Measurements from ENCODE around the gene UBE2A.

UBE2A gene

DNA sequence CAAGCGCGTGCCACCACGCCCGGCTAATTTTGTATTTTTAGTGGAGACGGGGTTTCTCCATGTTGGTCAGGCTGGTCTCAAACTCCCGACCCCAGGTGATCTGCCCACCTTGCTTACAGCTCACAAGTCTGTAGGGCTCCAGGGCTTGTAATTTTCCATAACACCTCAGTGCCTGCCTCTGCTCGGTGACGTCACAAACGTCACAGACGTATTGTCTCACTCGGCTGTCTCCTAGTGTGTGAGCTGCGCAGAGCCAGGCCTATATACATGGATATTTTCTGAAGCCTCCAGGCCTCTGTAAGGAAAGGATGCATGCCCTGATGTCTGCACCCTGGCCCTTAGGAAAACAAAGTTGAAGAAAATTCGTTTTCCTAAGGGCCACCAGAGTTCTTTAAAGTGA lies 40.4 kb downstream of the UBE2A start:
- DNase-seq = no peak

DNA sequence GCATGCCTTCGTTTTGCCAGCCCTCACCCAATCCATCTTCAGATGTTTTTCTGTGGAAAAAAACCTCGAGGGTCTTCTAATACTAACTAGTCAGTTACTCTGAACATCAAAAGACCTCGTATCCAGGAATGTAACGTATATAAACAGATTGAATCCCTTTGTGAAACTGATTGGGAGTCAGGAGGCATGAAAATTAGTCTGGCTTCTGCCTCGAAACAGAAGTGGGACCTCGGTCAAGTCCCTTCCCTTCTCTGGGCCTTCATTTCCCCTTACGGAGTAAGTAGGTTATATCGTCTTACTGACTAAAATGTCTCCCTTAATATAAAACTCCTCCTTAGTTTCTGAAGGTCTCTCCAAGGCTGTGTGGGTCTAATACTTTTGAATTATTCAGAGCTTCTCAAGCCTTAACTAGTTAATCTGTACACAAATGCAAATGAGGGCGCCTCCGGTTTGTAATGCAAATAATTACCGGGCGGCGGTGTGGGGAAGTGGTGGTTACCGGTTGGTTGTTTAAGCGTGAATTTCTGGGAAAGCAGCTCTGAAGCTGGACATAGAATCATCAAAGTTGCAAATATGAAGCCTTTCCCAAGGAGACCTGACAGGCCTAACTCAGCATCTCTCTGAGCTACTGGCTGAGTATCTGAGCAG lies 43.3 kb downstream of the UBE2A start:
- DNase-seq = no peak

DNA sequence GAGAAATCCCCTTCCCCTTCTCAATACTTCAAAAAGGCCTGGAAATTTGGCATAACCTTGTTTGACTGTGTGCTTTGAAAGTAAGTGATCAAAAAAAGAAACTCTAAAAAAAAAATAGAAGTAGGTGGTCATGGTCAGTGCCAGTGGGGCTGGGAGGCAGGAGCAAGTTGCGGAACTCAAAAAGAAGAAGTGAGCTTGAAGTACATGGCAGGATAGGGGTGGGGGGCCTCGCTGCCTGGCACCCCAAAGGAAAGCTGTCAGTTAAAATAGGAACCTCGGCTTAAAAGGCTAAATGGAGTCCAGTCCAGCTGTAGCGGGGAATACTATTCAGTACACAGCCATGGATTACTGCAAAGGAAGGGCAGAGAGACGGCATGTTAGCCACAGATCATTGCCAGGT lies 44.1 kb downstream of the UBE2A start:
- DNase-seq = no peak

DNA sequence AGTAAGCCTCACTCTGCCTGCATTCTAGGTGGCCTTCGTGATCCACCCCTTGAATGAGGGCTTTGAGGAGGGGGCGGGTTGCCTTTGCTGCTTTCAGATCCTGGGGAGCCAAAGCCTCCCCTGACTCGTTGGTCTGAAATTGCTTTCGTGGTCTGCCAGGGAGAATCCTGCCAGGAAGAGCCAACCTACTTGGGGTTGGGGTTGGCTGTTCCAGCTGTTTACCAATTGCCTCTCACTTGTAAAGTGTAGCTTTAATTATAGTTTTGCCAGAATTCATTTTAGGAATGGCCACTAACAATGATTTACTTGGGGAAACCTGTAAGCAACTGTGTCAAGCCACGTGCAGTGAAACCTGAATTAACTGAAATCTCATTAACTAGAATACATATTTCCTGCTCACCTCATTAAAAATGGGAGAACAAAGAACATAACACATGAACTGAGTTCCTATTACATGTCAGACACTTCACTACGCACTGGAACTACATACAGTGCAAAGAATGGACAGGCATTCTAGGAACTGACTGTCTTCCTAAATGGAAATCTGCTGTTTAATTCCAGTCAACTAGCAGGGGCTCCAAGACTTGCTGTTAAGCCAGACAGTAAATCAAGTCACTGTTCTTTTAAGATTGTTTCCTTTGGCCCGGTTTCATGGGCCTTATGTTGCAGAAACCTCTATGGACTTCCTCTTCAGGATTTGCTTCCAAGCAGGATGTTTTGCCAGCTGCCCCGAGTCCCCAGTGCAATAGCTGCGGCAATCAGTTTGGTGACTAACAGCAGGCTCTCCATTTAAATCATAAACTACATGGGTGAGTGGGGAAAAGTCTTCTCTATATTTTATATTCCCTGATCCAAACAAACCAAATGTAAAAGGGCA lies 48.2 kb downstream of the UBE2A start:
- DNase-seq = no peak

DNA sequence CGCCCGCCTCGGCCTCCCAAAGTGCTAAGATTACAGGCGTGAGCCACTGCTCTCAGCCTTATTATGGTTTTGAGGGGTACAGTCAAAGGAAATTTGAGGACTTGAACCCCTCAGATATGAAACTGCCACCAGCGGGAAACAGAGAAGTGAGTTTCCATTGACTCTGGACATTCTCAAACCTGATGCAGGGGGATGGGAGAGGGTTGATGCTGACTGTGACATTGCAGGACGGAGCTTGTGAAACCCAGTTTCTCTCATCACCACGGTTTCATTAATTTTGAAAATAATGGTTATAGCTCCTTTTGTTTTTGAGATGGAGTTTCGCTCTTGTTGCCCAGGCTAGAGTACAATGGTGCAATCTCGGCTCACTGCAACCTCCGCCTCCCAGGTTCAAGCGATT lies 50.1 kb downstream of the UBE2A start:
- DNase-seq = no peak

DNA sequence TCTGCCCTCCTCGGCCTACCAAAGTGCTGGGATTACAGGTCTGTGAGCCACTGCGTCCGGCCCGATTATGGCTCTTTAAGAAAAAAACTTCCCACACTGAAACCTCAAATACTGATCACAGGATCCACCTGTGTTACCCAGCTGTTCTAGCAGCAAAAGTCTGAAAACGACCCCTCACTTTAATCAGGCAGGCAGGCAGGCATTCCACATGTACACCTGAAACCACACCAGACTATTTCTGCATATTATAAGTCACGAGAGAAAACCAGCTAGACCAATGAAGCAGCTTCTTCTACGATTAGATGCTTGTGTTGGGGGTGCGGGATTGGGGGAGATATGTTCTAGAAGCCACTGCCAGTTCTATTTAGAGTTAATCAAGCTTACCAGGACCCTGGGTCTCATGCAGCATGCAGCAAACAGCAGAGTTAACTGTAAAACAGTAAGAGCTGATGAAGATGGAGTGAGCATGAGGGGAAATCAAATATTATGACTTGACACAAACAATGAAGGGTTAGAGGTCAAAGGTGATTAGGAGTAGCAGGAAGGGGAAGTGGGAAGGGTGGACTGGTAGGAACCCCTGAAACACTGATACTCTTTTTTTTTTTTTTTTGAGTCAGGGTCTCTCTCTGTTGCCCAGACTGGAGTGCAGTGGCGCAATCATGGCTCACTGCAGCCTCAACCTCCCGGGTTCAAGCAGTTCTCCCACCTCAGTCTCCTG lies 50.7 kb downstream of the UBE2A start:
- DNase-seq = no peak

DNA sequence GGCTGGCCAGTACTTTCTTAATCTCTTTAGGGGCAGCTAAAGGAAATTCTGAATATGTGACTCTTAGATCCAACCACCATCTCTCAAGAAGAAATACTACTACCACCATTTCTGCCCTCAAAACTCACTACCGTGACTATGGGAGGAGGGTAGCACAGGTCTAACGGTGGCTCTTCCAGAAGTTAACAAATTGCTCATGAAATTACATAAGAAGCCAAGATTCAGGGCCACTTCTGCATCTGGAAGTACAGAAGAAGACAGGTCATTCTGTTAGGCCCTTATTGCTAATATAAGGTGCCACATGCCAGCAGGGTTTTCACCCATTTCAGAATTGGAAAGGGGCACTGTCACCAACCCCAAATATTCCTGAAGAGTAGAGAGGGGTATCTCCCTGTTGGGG lies 51.5 kb downstream of the UBE2A start:
- no peak for DNase-seq

Data from GOT3 (cell line).